ENCODE data around the gene CABP1. TPM values are rescaled to one million over a fixed set of nuclear protein-coding genes. Genes with fewer than 3 reads are reported as not detected.

Gene CABP1
- polyA plus RNA-seq, 1 donor (not counting 4 experiments of a cell fraction or from before 2014, with no cell fraction given): 0.04 TPM

DNA sequence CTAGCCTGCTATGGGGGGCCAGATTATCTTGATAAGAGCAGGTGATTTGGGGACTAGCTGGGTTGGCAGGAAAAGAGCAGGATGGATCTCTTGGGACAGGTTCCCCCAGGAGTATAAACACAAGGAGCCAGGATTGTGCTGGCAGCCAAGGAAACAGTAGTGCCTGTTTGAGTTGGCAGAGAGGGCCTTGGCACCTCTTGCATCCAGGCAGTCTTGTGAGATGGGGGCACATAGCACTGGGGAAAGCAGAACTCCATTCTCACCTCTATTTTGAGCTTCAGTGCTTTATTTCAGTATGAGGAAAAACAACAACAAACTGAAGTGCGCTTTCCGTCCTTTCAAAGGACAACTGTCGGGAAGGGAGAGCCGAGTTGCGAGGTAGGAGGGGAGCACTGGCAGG is 60.5 kb downstream of the CABP1 start:
- no peak overlapping the region for H3K9ac ChIP-seq (ENCODE audit: control insufficient read depth, extremely low read depth, insufficient read depth, low read length)
- dilution Hi-C loops (cut with MboI; ENCODE audit: extremely low pct_ligation_motif_present, low sequenced_read_pairs): no loop called here
- peaks cover 23 to 35% of the 10 kb centered on the region in 2 experiments for H3K36me3 ChIP-seq (ENCODE audit: control insufficient read depth in 2 of 2, extremely low read depth in 1 of 2, insufficient read depth in 2 of 2, low read length in 2 of 2)
- no peak for DNase-seq (ENCODE audit: low read depth, low spot score)
- H3K4me2 ChIP-seq (ENCODE audit: control insufficient read depth, extremely low read depth, insufficient read depth, low read depth, low read length): no peak overlapping the region
- no peak overlapping the region for H3K27ac ChIP-seq (ENCODE audit: control insufficient read depth, insufficient read depth, low read length)
- no peaks in the 10 kb centered on the region for H3K79me2 ChIP-seq (ENCODE audit: control insufficient read depth, insufficient read depth, low read length)
- no peaks in the 10 kb centered on the region for H3K9me3 ChIP-seq (ENCODE audit: control insufficient read depth, low read depth, low read length)
- H3K4me1 ChIP-seq (ENCODE audit: control insufficient read depth, extremely low read depth, insufficient read depth, low read length): no peaks in the 10 kb centered on the region
- H3K27me3 ChIP-seq (ENCODE audit: control insufficient read depth, extremely low read depth, insufficient read depth, low read length): no peaks in the 10 kb centered on the region
- TF ChIP-seq, protein P1, sequence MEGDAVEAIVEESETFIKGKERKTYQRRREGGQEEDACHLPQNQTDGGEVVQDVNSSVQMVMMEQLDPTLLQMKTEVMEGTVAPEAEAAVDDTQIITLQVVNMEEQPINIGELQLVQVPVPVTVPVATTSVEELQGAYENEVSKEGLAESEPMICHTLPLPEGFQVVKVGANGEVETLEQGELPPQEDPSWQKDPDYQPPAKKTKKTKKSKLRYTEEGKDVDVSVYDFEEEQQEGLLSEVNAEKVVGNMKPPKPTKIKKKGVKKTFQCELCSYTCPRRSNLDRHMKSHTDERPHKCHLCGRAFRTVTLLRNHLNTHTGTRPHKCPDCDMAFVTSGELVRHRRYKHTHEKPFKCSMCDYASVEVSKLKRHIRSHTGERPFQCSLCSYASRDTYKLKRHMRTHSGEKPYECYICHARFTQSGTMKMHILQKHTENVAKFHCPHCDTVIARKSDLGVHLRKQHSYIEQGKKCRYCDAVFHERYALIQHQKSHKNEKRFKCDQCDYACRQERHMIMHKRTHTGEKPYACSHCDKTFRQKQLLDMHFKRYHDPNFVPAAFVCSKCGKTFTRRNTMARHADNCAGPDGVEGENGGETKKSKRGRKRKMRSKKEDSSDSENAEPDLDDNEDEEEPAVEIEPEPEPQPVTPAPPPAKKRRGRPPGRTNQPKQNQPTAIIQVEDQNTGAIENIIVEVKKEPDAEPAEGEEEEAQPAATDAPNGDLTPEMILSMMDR (optimal IDR thresholded peaks at IDR 0.05 in 1 of 3, IDR thresholded peaks at IDR 0.05 in 1 of 3, conservative IDR thresholded peaks at IDR 0.05 in 1 of 3; ENCODE audit: extremely low read depth in 1 of 3, insufficient read depth in 2 of 3, low read length in 3 of 3): no peak
- no peak for TF ChIP-seq EZH2 (IDR thresholded peaks at IDR 0.05; ENCODE audit: low read length)
- FAIRE-seq: no peak
- no peaks in the 10 kb centered on the region for H4K20me1 ChIP-seq (ENCODE audit: control insufficient read depth, extremely low read depth, insufficient read depth, low read length)
- no peak overlapping the region for H2AFZ ChIP-seq (ENCODE audit: control insufficient read depth, low read length)
- no peaks in the 10 kb centered on the region for H3K9me1 ChIP-seq (ENCODE audit: control insufficient read depth, extremely low read depth, insufficient read depth, low read length)
- H3K4me3 ChIP-seq (ENCODE audit: control insufficient read depth in 2 of 3, extremely low read depth in 1 of 3, insufficient read depth in 2 of 3, low read depth in 1 of 3, low read length in 3 of 3): no peak overlapping the region

DNA sequence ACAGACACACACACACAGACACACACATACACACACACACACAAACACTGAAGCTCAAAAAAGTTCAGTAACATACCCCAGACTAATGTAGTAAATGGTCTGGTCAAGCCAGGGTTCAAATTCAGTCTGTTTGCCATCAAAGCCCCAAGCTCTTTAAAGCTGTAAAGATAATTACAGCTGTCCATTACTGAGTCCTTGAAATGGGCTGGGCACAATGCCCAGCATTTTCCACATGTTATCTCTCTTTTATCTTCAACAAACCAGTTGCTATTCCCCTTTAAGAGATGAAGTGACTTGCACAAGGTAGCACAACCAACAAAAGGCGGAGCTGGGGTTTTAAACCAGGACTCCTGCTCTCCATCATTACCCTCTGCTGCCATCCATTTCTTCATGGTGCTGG is 62.2 kb downstream of the CABP1 start:
- no peak overlapping the region for H3K9ac ChIP-seq (ENCODE audit: control insufficient read depth, extremely low read depth, insufficient read depth, low read length)
- H2AFZ ChIP-seq (ENCODE audit: control insufficient read depth, low read length): no peak overlapping the region

DNA sequence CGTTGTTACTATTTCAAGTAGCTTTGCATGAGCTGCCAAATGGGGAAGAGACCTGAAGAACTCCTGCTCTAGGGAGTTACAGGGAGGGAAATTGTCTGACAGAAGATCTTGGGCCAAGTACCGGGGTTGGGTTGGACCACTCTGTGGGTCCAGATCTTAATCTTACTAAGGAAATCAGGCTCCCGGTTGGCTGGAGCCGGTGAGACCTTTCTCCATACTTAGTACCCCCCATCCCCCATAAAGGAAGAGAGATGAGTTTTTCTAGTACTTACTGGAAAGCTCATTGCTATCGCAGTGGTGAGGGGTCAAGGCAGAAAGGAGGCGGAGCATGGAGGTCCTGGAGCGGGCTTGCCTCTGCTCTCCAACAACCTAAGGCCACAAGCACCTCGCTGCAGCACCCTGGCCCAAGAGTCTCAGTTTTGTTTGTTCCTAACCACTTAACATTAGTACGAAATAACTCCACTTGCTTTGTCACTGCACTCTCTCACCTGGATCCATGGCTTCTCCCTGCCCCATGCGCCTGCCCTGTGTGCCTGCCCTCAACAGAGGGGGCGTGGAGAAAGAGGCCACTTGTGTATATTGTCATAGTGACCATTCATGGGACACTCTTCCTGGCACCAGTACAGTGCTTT is 63.0 kb downstream of the CABP1 start:
- Histone ChIP-seq H3K9ac (ENCODE audit: control insufficient read depth, extremely low read depth, insufficient read depth, low read length) (no peak overlapping the region), H2AFZ (ENCODE audit: control insufficient read depth, low read length) (no peak overlapping the region), H3K4me2 (ENCODE audit: control insufficient read depth, extremely low read depth, insufficient read depth, low read depth, low read length) (no peak overlapping the region), H3K36me3 (ENCODE audit: control insufficient read depth in 2 of 2, extremely low read depth in 1 of 2, insufficient read depth in 2 of 2, low read length in 2 of 2) (peaks cover 12 to 26% of the 10 kb centered on the region in 2 experiments), H4K20me1 (ENCODE audit: control insufficient read depth, extremely low read depth, insufficient read depth, low read length) (no peaks in the 10 kb centered on the region), H3K27ac (ENCODE audit: control insufficient read depth, insufficient read depth, low read length) (no peak overlapping the region), H3K4me3 (ENCODE audit: control insufficient read depth in 2 of 3, extremely low read depth in 1 of 3, insufficient read depth in 2 of 3, low read depth in 1 of 3, low read length in 3 of 3) (no peak overlapping the region), H3K9me3 (ENCODE audit: control insufficient read depth, low read depth, low read length) (no peaks in the 10 kb centered on the region), H3K27me3 (ENCODE audit: control insufficient read depth, extremely low read depth, insufficient read depth, low read length) (no peaks in the 10 kb centered on the region), H3K79me2 (ENCODE audit: control insufficient read depth, insufficient read depth, low read length) (no peaks in the 10 kb centered on the region), H3K4me1 (ENCODE audit: control insufficient read depth, extremely low read depth, insufficient read depth, low read length) (no peaks in the 10 kb centered on the region), H3K9me1 (ENCODE audit: control insufficient read depth, extremely low read depth, insufficient read depth, low read length) (no peaks in the 10 kb centered on the region)
- no peak for DNase-seq (ENCODE audit: low read depth, low spot score)
- no peak for FAIRE-seq
- dilution Hi-C loops (cut with MboI; ENCODE audit: extremely low pct_ligation_motif_present, low sequenced_read_pairs): no loop called here
- no peak for TF ChIP-seq EZH2 (IDR thresholded peaks at IDR 0.05; ENCODE audit: low read length)
- TF ChIP-seq, protein P1 (optimal IDR thresholded peaks at IDR 0.05 in 1 of 3, IDR thresholded peaks at IDR 0.05 in 1 of 3, conservative IDR thresholded peaks at IDR 0.05 in 1 of 3; ENCODE audit: extremely low read depth in 1 of 3, insufficient read depth in 2 of 3, low read length in 3 of 3): no peak

More for the DNA sequence above, 62.2 kb downstream of the CABP1 start:
- no peak for TF ChIP-seq EZH2 (IDR thresholded peaks at IDR 0.05; ENCODE audit: low read length)
- H4K20me1 ChIP-seq (ENCODE audit: control insufficient read depth, extremely low read depth, insufficient read depth, low read length): no peaks in the 10 kb centered on the region
- H3K4me2 ChIP-seq (ENCODE audit: control insufficient read depth, extremely low read depth, insufficient read depth, low read depth, low read length): no peak overlapping the region
- no peaks in the 10 kb centered on the region for H3K79me2 ChIP-seq (ENCODE audit: control insufficient read depth, insufficient read depth, low read length)
- H3K27ac ChIP-seq (ENCODE audit: control insufficient read depth, insufficient read depth, low read length): no peak overlapping the region
- FAIRE-seq (no peak), DNase-seq (ENCODE audit: low read depth, low spot score) (no peak)
- no peaks in the 10 kb centered on the region for H3K4me1 ChIP-seq (ENCODE audit: control insufficient read depth, extremely low read depth, insufficient read depth, low read length)
- H3K9me3 ChIP-seq (ENCODE audit: control insufficient read depth, low read depth, low read length): no peaks in the 10 kb centered on the region
- no peaks in the 10 kb centered on the region for H3K27me3 ChIP-seq (ENCODE audit: control insufficient read depth, extremely low read depth, insufficient read depth, low read length)
- H3K4me3 ChIP-seq (ENCODE audit: control insufficient read depth in 2 of 3, extremely low read depth in 1 of 3, insufficient read depth in 2 of 3, low read depth in 1 of 3, low read length in 3 of 3): no peak overlapping the region
- peaks cover 16 to 31% of the 10 kb centered on the region in 2 experiments for H3K36me3 ChIP-seq (ENCODE audit: control insufficient read depth in 2 of 2, extremely low read depth in 1 of 2, insufficient read depth in 2 of 2, low read length in 2 of 2)
- no peaks in the 10 kb centered on the region for H3K9me1 ChIP-seq (ENCODE audit: control insufficient read depth, extremely low read depth, insufficient read depth, low read length)
- dilution Hi-C loops (cut with MboI; ENCODE audit: extremely low pct_ligation_motif_present, low sequenced_read_pairs): no loop called here
